RWPE2 (cell line): ENCODE data around the gene STAT2.

Experiments
- ATAC-seq: fragments of 200-7000 bp; cut with Tn5 transposase; 3 replicates; pipeline ENCODE4 v1.9.1; 2021; ENCODE audit warnings: low read depth
- DNase-seq: peaks from one replicate; pipeline ENCODE4 v3.0.0-alpha.2; 2020; ENCODE audit warnings: low spot score
- H3K27ac ChIP-seq: fragments of 450-650 bp; 2 replicates; pipeline ENCODE4 v1.5.1; 2017; ENCODE audit warnings: mild to moderate bottlenecking; ENCODE audit not compliant: poor library complexity, severe bottlenecking
- H3K27me3 ChIP-seq: fragments of 250-450 bp; sonication (Bioruptor Pico); 2 replicates; pipeline ENCODE4 v1.5.1; 2021; ENCODE audit warnings: mild to moderate bottlenecking, moderate library complexity; ENCODE audit not compliant: insufficient read depth, poor library complexity, severe bottlenecking
- H3K36me3 ChIP-seq: fragments of 250-450 bp; sonication (Bioruptor Pico); 2 replicates; pipeline ENCODE4 v1.5.1; 2020; ENCODE audit warnings: low read depth, mild to moderate bottlenecking, moderate library complexity
- H3K4me1 ChIP-seq: fragments of 250-450 bp; sonication (Bioruptor Pico); 2 replicates; pipeline ENCODE4 v1.5.1; 2021; ENCODE audit warnings: mild to moderate bottlenecking, moderate library complexity; ENCODE audit not compliant: insufficient read depth, poor library complexity, severe bottlenecking
- H3K4me3 ChIP-seq: fragments of 250-450 bp; sonication (Bioruptor Pico); 2 replicates; pipeline ENCODE4 v1.5.1; 2021; ENCODE audit warnings: mild to moderate bottlenecking, moderate library complexity; ENCODE audit not compliant: severe bottlenecking
- H3K9me3 ChIP-seq: fragments of 250-450 bp; sonication (Bioruptor Pico); 2 replicates; pipeline ENCODE4 v1.5.1; 2021; ENCODE audit warnings: mild to moderate bottlenecking, moderate library complexity; ENCODE audit not compliant: severe bottlenecking
- TF ChIP-seq, protein P1 (sequence below): fragments of 450-650 bp; IDR thresholded peaks from one replicate; pipeline ENCODE4 v1.5.1; 2017; ENCODE audit warnings: mild to moderate bottlenecking, moderate library complexity; ENCODE audit not compliant: poor library complexity, severe bottlenecking

The STAT2 gene

DNA sequence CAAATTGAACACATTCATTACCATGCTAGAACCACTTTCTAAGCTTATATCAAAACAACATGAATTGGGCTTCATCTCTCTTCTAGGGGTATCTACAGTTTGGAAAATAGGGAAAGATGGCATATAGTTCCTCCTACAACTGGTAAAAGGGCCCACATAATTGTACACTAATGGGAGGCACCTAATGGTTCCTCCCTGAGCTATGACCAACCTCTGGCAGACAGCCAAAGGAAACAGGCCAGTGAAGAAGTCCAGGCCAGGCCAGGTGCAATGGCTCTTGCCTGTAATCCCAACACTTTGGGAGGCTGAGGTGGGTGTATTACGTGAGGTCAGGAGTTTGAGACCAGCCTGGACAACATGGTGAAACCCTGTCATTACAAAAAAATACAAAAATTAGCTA, 26.0 kb upstream of the STAT2 start:
- no peaks in the 10 kb centered on the region for H3K4me1 ChIP-seq
- H3K36me3 ChIP-seq = no peaks in the 10 kb centered on the region

DNA sequence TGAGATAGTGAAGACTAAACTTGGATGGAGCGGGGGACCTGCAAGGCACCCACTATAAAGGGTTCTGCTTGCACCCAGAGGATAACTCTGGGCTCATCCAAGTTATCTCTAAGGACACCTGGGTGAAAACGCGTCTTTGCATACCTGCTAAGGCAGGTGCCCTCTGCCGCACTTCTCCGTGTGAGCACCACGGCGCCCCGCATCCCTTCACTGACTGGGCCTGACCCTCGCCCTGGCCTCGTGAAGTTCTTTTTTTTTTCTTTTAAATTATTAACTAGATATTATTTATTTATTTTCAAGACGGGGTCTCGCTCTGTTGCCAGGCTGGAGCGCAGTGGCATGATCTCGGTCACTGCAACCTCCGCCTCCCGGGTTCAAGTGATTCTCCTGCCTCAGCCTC, 22.7 kb upstream of the STAT2 start:
- ATAC-seq (no peak), DNase-seq (no peak)
- Histone ChIP-seq H3K4me1 (no peaks in the 10 kb centered on the region), H3K4me3 (no peak overlapping the region), H3K27me3 (no peaks in the 10 kb centered on the region), H3K27ac (no peak overlapping the region), H3K9me3 (no peaks in the 10 kb centered on the region), H3K36me3 (no peaks in the 10 kb centered on the region)
- TF ChIP-seq, protein P1, sequence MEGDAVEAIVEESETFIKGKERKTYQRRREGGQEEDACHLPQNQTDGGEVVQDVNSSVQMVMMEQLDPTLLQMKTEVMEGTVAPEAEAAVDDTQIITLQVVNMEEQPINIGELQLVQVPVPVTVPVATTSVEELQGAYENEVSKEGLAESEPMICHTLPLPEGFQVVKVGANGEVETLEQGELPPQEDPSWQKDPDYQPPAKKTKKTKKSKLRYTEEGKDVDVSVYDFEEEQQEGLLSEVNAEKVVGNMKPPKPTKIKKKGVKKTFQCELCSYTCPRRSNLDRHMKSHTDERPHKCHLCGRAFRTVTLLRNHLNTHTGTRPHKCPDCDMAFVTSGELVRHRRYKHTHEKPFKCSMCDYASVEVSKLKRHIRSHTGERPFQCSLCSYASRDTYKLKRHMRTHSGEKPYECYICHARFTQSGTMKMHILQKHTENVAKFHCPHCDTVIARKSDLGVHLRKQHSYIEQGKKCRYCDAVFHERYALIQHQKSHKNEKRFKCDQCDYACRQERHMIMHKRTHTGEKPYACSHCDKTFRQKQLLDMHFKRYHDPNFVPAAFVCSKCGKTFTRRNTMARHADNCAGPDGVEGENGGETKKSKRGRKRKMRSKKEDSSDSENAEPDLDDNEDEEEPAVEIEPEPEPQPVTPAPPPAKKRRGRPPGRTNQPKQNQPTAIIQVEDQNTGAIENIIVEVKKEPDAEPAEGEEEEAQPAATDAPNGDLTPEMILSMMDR = no peak

More for the DNA sequence above, 26.0 kb upstream of the STAT2 start:
- Histone ChIP-seq H3K27me3 (no peaks in the 10 kb centered on the region), H3K27ac (no peak overlapping the region), H3K9me3 (no peaks in the 10 kb centered on the region), H3K4me3 (no peak overlapping the region)
- TF ChIP-seq, protein P1 = no peak
- ATAC-seq (peak; percentile 52; the same call in 2 of the 3 replicates), DNase-seq (no peak)

DNA sequence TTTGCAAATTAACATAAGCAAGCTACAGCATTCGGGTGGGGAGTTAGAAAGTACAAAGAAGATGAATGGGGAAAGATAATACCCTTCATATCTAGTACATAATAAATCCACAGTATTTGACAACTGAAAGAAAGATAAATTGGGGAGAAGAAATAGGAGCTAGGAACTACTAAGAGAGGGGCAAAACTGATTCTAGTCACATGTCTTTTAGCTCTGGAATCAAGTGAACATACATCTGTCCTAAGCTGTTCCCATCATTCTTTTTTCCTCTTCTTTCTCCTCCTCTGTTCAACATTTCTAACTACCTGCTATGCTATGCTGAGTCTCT, 18.0 kb upstream of the STAT2 start:
- ATAC-seq (no peak), DNase-seq (no peak)
- Histone ChIP-seq H3K27me3 (no peaks in the 10 kb centered on the region), H3K9me3 (no peaks in the 10 kb centered on the region), H3K27ac (no peak overlapping the region), H3K4me3 (no peak overlapping the region), H3K36me3 (no peaks in the 10 kb centered on the region), H3K4me1 (no peaks in the 10 kb centered on the region)
- TF ChIP-seq, protein P1 = no peak

DNA sequence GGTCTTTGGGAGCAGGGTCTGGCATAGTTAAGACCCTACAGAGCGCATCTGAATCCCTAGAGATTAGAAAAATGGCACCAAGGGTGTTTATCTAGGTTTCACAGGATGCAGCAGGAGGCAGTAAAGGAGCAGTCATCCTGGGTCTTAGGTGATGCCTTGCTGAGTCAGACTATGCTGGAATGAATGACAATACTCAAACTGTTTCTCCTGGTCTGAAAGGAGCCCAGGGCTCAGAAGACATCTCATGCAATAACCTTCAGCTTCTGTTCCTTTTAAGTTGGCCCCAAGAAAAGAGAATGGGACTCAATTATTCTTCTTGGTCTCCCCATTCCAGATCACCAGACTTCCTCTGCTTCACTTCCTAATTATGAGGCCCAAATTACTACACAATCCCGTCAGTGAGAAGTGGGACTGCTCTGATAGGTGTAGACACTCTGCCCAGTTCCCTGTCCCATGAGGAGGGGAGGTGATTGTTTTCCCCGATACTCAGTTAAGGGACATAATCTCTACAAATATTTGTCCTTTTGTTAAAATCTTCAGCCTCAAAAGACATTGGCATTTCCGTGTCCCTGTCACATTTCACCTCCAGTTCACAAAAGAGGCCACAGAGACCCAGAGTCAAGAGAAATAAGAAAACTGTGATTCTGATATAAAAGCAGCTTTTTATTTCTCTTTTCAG, 17.5 kb upstream of the STAT2 start:
- Histone ChIP-seq H3K36me3 (no peaks in the 10 kb centered on the region), H3K4me1 (no peaks in the 10 kb centered on the region), H3K27me3 (no peaks in the 10 kb centered on the region), H3K4me3 (no peak overlapping the region), H3K27ac (no peak overlapping the region), H3K9me3 (no peaks in the 10 kb centered on the region)
- DNase-seq (no peak), ATAC-seq (peak; percentile 71; the same call in 2 of the 3 replicates)
- TF ChIP-seq, protein P1 = peak; percentile 31
